OCI-LY3 (cell line): ENCODE data around the gene LYSMD2.

Experiments used
- H2AFZ ChIP-seq: fragments of 200-600, 300-600 bp; shearing (Covaris generic); 2 replicates; pipeline ENCODE4 v1.6.0; 2014; ENCODE audit warnings: antibody characterized with exemption, low read depth, low read length
- H3K27ac ChIP-seq: fragments of 200-600, 300-600 bp; sonication (generic); 2 replicates; pipeline ENCODE4 v1.5.1; 2014; ENCODE audit warnings: mild to moderate bottlenecking, low read length, moderate library complexity, mixed read lengths
- H3K27me3 ChIP-seq: fragments of 200-600, 300-600 bp; sonication (generic); 2 replicates; pipeline ENCODE4 v1.6.1; 2014; ENCODE audit warnings: low read depth, low read length, mixed read lengths
- H3K36me3 ChIP-seq: fragments of 200-600, 300-600 bp; sonication (generic); replicated peaks from 2 replicates; pipeline ENCODE3; 2014; ENCODE audit warnings: low read depth, low read length, mixed read lengths
- H3K4me1 ChIP-seq: fragments of 300-600, 200-600 bp; sonication (generic); 2 replicates; pipeline ENCODE4 v1.6.1; 2014; ENCODE audit warnings: low read length, mixed read lengths
- H3K4me2 ChIP-seq: fragments of 200-600, 300-600 bp; sonication (generic); 2 replicates; pipeline ENCODE4 v1.6.1; 2014; ENCODE audit warnings: low read length, mixed read lengths
- H3K4me3 ChIP-seq: fragments of 300-600, 200-600 bp; sonication (generic); 2 replicates; pipeline ENCODE4 v1.5.1; 2014; ENCODE audit warnings: antibody characterized with exemption, mild to moderate bottlenecking, low read length, moderate library complexity
- H3K79me2 ChIP-seq: fragments of 300-600, 200-600 bp; shearing (Covaris generic); 2 replicates; pipeline ENCODE4 v1.6.1; 2014; ENCODE audit warnings: mild to moderate bottlenecking, low read length, mixed read lengths
- H3K9ac ChIP-seq: fragments of 300-600, 200-600 bp; shearing (Covaris generic); 2 replicates; pipeline ENCODE4 v1.6.0; 2014; ENCODE audit warnings: mild to moderate bottlenecking, low read length, moderate library complexity
- H3K9me3 ChIP-seq: fragments of 200-600, 300-600 bp; shearing (Covaris generic); 2 replicates; pipeline ENCODE4 v1.6.1; 2014; ENCODE audit warnings: low read length, mixed read lengths; ENCODE audit not compliant: insufficient read depth
- H4K20me1 ChIP-seq: fragments of 200-600, 300-600 bp; sonication (generic); 2 replicates; pipeline ENCODE4 v1.6.1; 2016; ENCODE audit warnings: low read length, mixed read lengths; ENCODE audit not compliant: insufficient read depth
- CTCF ChIP-seq: fragments of 200-600, 300-600 bp; sonication (generic); IDR thresholded peaks from 2 replicates; pipeline ENCODE4 v1.5.1; 2014; ENCODE audit warnings: antibody characterized with exemption, low read length, low read depth
- EZH2phosphoT487 ChIP-seq: fragments of 200-600 bp; shearing (Covaris generic); IDR thresholded peaks from 2 replicates; pipeline ENCODE4 v1.6.1; 2018; ENCODE audit warnings: antibody characterized with exemption, mixed run types, low read depth

LYSMD2 gene

GRCh38 chr15:51706291-51706690, 31.2 kb downstream of the LYSMD2 start:
- H3K9ac ChIP-seq: no peak overlapping the region
- TF ChIP-seq CTCF (no peak), EZH2phosphoT487 (no peak)
- H3K9me3 ChIP-seq: no peaks in the 10 kb centered on the region
- no peaks in the 10 kb centered on the region for H3K4me1 ChIP-seq
- no peak overlapping the region for H3K27ac ChIP-seq
- H3K36me3 ChIP-seq: no peaks in the 10 kb centered on the region
- no peak overlapping the region for H3K4me2 ChIP-seq
- H2AFZ ChIP-seq: no peak overlapping the region
- no peaks in the 10 kb centered on the region for H3K79me2 ChIP-seq
- H3K4me3 ChIP-seq: no peak overlapping the region
- H3K27me3 ChIP-seq: no peaks in the 10 kb centered on the region
- no peaks in the 10 kb centered on the region for H4K20me1 ChIP-seq

- H3K27ac ChIP-seq: no peak overlapping the region
- no peaks in the 10 kb centered on the region for H3K4me1 ChIP-seq
- no peak for TF ChIP-seq CTCF
- TF ChIP-seq EZH2phosphoT487: no peak
- no peaks in the 10 kb centered on the region for H3K36me3 ChIP-seq
- no peaks in the 10 kb centered on the region for H3K9me3 ChIP-seq
- no peaks in the 10 kb centered on the region for H3K79me2 ChIP-seq
- H3K4me2 ChIP-seq: no peak overlapping the region
- no peaks in the 10 kb centered on the region for H3K27me3 ChIP-seq
- no peak overlapping the region for H3K9ac ChIP-seq
- no peak overlapping the region for H2AFZ ChIP-seq
- no peaks in the 10 kb centered on the region for H4K20me1 ChIP-seq
- no peak overlapping the region for H3K4me3 ChIP-seq
Measured at GRCh38 chr15:51702710-51703109, 34.7 kb downstream of the LYSMD2 start.

DNA sequence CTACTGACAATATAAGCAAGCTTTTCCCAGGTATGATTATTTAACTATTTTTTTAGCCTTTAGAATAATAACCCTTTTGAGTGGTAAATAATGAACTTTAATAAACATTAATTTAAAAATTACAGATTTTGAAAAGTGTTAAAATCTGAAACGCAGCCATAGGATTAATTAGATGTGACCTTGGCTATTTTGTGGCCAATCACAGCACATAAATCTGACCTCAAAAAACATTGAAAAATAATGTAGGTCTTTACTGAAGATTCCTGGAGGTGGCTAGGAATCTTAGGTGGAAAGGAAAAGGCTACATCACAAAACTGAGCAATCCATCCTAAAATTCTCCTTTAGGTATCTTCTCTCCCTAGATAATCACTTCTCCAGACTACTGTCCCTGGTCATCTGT, 38.1 kb downstream of the LYSMD2 start:
- Histone ChIP-seq H3K27ac (no peak overlapping the region), H3K9me3 (no peaks in the 10 kb centered on the region), H3K4me2 (no peak overlapping the region), H4K20me1 (no peaks in the 10 kb centered on the region), H3K27me3 (no peaks in the 10 kb centered on the region), H3K4me1 (no peaks in the 10 kb centered on the region), H3K4me3 (no peak overlapping the region), H3K9ac (no peak overlapping the region), H2AFZ (no peak overlapping the region), H3K36me3 (no peaks in the 10 kb centered on the region), H3K79me2 (no peaks in the 10 kb centered on the region)
- TF ChIP-seq EZH2phosphoT487 (no peak), CTCF (no peak)

- no peak overlapping the region for H2AFZ ChIP-seq
- no peak overlapping the region for H3K4me3 ChIP-seq
- H3K9me3 ChIP-seq: no peaks in the 10 kb centered on the region
- H3K79me2 ChIP-seq: no peaks in the 10 kb centered on the region
- H3K9ac ChIP-seq: no peak overlapping the region
- no peaks in the 10 kb centered on the region for H4K20me1 ChIP-seq
- no peak for TF ChIP-seq EZH2phosphoT487
- TF ChIP-seq CTCF: no peak
- no peak overlapping the region for H3K4me2 ChIP-seq
- H3K4me1 ChIP-seq: peaks cover 4% of the 10 kb centered on the region
- no peaks in the 10 kb centered on the region for H3K36me3 ChIP-seq
- no peak overlapping the region for H3K27ac ChIP-seq
- H3K27me3 ChIP-seq: no peaks in the 10 kb centered on the region
Measured at GRCh38 chr15:51697163-51697562, 40.3 kb downstream of the LYSMD2 start.
